ENCODE results near the gene AK8.

The AK8 gene

GRCh38 chr9:132877824-132878694, at the start of gene AK8:
AK8 (minus strand) TSS chr9:132878284; CDS start chr9:132878255, 29 bp downstream.
- DNase-seq (ENCODE audit: low read depth) = peak; percentile 47

GRCh38 chr9:132927704-132928103, 49.6 kb upstream of the AK8 start:
- no peak for DNase-seq (ENCODE audit: low read depth)

GRCh38 chr9:132923346-132923902, 45.3 kb upstream of the AK8 start:
- DNase-seq (ENCODE audit: low read depth) = no peak

- DNase-seq (ENCODE audit: low read depth) = no peak
Measured at GRCh38 chr9:132919614-132920268, 41.7 kb upstream of the AK8 start.

- DNase-seq (ENCODE audit: low read depth) = no peak
Measured at GRCh38 chr9:132914924-132915323, 36.8 kb upstream of the AK8 start.

- DNase-seq (ENCODE audit: low read depth) = no peak
Measured at GRCh38 chr9:132912131-132912530, 34.0 kb upstream of the AK8 start.

- DNase-seq (ENCODE audit: low read depth) = no peak
Measured at GRCh38 chr9:132910376-132910775, 32.3 kb upstream of the AK8 start.

- no peak for DNase-seq (ENCODE audit: low read depth)
Measured at GRCh38 chr9:132909311-132909710, 31.2 kb upstream of the AK8 start.

GRCh38 chr9:132908635-132909034, 30.6 kb upstream of the AK8 start:
- DNase-seq (ENCODE audit: low read depth) = no peak

GRCh38 chr9:132905726-132906125, 27.6 kb upstream of the AK8 start:
- DNase-seq (ENCODE audit: low read depth) = no peak

- no peak for DNase-seq (ENCODE audit: low read depth)
Measured at GRCh38 chr9:132903574-132904492, 25.7 kb upstream of the AK8 start.

- DNase-seq (ENCODE audit: low read depth) = peak; percentile 69
Measured at GRCh38 chr9:132901858-132902831, 24.1 kb upstream of the AK8 start.

GRCh38 chr9:132898051-132898450, 20.0 kb upstream of the AK8 start:
- DNase-seq (ENCODE audit: low read depth) = no peak

GRCh38 chr9:132896906-132897305, 18.8 kb upstream of the AK8 start:
- DNase-seq (ENCODE audit: low read depth) = no peak

- no peak for DNase-seq (ENCODE audit: low read depth)
Measured at GRCh38 chr9:132896264-132896663, 18.2 kb upstream of the AK8 start.

GRCh38 chr9:132894862-132895835, 17.1 kb upstream of the AK8 start:
- DNase-seq (ENCODE audit: low read depth) = no peak

- DNase-seq (ENCODE audit: low read depth) = no peak
Measured at GRCh38 chr9:132894346-132894745, 16.3 kb upstream of the AK8 start.

- DNase-seq (ENCODE audit: low read depth) = no peak
Measured at GRCh38 chr9:132892400-132892799, 14.3 kb upstream of the AK8 start.

GRCh38 chr9:132888151-132888550, 10.1 kb upstream of the AK8 start:
- no peak for DNase-seq (ENCODE audit: low read depth)

Measured in GM04504 (cell line).